Activated CD4-positive, alpha-beta T cell treated with anti-CD3 and anti-CD28 coated beads, Interleukin-2, amount 50 U/mL, for 48 hours (primary cell): ENCODE measurements around the gene C17orf107.
A peak's percentile ranks its signal among the peaks of the same experiment; 100 is the strongest.

Experiments used
- DNase-seq, 2 experiments: peaks; one replicate each; pipeline ENCODE4 v3.0.0-alpha.2; 2020

Gene C17orf107

DNA sequence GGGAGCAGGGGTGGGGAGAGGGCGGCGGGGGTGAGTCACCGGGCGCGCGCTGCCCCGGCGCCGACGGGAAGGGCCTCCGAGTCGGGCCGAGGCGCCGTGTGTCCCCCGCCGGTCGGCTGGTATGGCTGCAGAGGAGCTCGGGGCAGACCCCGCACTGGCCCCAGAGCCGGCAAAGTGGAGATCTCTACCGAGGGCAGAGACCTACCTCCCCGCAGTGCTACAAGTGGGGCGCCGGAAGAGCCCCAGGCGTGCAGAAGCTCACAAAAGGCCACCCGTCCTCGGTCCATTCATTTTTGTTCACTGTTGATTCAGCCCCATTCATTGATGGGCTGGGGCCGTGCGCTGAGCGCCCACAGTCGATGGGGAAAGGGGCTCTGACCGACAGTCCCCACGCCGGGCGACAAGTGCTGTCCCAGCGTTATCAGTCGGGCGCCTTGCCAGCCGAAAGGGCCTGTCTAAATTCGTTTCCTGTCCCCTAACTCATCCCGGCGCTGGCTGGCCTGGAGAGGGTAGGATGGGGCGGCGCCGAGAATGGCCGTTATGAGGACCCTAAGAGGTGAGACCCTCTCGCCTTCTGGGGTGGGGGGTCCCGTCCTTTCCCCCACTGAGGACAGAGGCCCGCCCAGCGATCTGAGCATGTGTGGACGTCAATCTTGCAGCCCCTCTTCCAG, 50.9 kb downstream of the C17orf107 start:
- peak; percentile 51 to 62 for DNase-seq

DNA sequence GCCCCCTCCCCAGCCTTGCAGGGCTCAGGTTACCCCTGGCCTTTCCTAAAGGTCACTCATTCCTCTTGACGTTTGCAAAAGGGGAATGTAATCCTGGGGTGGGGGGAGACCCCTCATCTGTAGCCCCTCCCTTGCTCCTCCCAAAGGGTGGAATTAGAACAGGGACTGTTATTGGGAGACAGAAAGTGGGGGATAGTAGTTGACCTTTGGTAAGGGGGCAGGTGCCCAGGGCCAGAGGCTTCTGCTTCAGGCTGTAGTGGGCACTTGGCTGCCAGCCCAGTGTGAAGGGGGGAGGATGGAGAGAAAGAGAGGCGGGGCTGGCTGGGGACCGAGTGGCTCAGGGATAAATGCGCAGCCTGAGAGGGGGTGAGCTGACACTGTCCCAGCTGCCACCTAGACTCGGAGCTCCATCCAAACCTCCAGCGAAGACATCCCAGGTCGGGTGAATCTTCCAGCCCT, 51.4 kb downstream of the C17orf107 start, which contains the start of gene ENO3:
Gene ENO3 (plus strand): TSS at position 374 of the 459 bp plus-strand sequence. CDS start 711 bp downstream, outside the sequence.
- no peak for DNase-seq

- DNase-seq = no peak
Observed at GRCh38 chr17:4951486-4951885, 52.1 kb downstream of the C17orf107 start.
